Adrenal gland (tissue), 5 donors: ENCODE data around the gene ADCY5.

Experiments used
- POLR2A ChIP-seq, 2 donors: fragments of 450-650 bp; IDR thresholded peaks; one replicate each; pipeline ENCODE4 v1.6.1; 2017; ENCODE audit warnings: antibody characterized with exemption in 2 of 2, mild to moderate bottlenecking in 2 of 2, moderate library complexity in 1 of 2
- TF ChIP-seq, protein P1 (sequence below), 6 experiments: fragments of 450-650 bp in 4 of 6; fragments of 200-600 bp in 2 of 6; sonication (generic) in 1 of 6; IDR thresholded peaks; 1 replicate in 5 of 6; 2 replicates in 1 of 6; pipeline versions ENCODE4 v1.5.1 to v1.8.0; 2016 to 2021; ENCODE audit warnings: antibody characterized with exemption in 6 of 6, mild to moderate bottlenecking in 2 of 6, moderate library complexity in 1 of 6
- donor health status: DM: no; HTN: no; CAD: no.

DNA sequence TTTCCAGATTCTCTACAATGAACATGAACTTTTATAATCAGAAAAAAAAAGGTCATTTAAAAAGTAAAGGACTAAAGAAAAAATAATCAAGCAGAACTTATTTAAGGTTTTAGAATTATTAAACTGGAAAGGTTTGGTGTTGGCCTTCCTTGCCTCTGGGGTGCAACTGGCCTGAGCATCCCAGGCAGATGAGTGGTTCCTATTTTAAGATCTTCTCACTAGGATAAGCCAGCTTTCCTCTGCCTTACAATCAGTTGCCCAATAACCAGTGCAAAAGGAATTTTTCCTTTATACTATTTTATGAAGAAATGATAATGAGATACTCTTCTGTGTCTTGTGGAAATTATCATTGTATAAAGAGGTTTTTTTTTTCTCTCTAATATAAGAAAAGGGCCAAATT, 190.5 kb downstream of the ADCY5 start:
- TF ChIP-seq, protein P1, sequence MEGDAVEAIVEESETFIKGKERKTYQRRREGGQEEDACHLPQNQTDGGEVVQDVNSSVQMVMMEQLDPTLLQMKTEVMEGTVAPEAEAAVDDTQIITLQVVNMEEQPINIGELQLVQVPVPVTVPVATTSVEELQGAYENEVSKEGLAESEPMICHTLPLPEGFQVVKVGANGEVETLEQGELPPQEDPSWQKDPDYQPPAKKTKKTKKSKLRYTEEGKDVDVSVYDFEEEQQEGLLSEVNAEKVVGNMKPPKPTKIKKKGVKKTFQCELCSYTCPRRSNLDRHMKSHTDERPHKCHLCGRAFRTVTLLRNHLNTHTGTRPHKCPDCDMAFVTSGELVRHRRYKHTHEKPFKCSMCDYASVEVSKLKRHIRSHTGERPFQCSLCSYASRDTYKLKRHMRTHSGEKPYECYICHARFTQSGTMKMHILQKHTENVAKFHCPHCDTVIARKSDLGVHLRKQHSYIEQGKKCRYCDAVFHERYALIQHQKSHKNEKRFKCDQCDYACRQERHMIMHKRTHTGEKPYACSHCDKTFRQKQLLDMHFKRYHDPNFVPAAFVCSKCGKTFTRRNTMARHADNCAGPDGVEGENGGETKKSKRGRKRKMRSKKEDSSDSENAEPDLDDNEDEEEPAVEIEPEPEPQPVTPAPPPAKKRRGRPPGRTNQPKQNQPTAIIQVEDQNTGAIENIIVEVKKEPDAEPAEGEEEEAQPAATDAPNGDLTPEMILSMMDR (IDR thresholded peaks at IDR 0.05), result no peak
- TF ChIP-seq POLR2A (IDR thresholded peaks at IDR 0.05), result no peak
